Measurements from ENCODE around the gene ESRRG. TPM values are rescaled to one million over a fixed set of nuclear protein-coding genes. Genes with fewer than 3 reads are reported as not detected.
"Not testable (repeated sequence)": the region's sequence is repeated elsewhere in the genome, so short reads cannot be mapped to it uniquely, and the experiment has no call there.

Gene ESRRG
- total RNA-seq, 4 donors from 2014 or later, result 0.76 to 7.0 (median 5.2) TPM

DNA sequence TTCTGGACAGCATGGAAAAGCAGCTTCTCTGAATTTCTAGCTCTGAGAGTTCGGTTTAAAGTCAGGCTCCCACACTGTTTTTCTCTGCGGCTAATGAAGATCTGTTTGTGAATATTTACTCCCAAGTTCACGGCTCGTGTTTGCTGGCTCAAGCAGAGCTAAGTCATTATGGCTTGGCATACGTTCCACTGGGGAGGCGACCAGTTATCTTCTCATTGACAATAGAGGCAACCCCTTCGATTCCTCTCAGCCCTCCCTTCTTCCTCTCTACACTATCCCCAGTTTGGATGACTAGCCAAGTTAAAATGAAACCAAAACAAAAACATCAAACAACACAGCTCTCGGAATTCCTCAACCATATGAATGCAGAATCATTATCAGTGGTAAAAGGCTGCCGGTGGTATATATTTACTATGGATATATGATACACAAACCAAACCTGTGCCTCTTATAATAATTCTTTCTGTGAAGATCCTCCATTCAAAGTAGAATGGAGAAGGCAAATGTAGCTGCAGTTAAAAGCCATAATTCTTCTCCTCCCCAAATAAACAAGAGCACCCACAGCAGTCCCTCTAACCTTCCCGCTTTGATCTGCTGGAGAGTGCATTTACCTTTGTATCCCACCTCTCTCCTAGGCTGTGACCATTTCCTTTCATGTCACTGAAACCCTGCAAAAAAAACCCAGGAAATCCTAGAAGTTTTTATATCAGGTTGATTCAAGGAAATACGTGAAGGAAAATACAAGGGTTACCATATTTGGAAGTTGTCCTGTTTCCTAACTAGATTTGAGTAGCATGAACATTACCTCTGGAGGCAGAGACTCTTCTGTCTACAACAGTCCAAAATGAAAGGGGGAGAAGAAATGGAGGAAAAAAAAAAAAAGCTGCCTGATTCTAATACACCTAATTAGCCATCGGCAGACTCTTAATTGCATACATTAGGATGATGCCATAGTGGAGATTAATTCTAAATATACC lies 191.7 kb downstream of the ESRRG start:
- DNase-seq (ENCODE audit: low spot score in 2 of 2), result no peak
- WGBS, 2 donors, result 21 to 24% methylated on average over 12 of the region's 12 CpGs
- intact Hi-C loops (cut with DNase I; ENCODE audit: low total_unique reads), result no loop called here
- H3K4me3 ChIP-seq (ENCODE audit: low read depth, poor library complexity, severe bottlenecking), result no peak overlapping the region
- TF ChIP-seq, protein P1, sequence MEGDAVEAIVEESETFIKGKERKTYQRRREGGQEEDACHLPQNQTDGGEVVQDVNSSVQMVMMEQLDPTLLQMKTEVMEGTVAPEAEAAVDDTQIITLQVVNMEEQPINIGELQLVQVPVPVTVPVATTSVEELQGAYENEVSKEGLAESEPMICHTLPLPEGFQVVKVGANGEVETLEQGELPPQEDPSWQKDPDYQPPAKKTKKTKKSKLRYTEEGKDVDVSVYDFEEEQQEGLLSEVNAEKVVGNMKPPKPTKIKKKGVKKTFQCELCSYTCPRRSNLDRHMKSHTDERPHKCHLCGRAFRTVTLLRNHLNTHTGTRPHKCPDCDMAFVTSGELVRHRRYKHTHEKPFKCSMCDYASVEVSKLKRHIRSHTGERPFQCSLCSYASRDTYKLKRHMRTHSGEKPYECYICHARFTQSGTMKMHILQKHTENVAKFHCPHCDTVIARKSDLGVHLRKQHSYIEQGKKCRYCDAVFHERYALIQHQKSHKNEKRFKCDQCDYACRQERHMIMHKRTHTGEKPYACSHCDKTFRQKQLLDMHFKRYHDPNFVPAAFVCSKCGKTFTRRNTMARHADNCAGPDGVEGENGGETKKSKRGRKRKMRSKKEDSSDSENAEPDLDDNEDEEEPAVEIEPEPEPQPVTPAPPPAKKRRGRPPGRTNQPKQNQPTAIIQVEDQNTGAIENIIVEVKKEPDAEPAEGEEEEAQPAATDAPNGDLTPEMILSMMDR (IDR thresholded peaks at IDR 0.05), result no peak
- no peak for TF ChIP-seq POLR2A (IDR thresholded peaks at IDR 0.05)

DNA sequence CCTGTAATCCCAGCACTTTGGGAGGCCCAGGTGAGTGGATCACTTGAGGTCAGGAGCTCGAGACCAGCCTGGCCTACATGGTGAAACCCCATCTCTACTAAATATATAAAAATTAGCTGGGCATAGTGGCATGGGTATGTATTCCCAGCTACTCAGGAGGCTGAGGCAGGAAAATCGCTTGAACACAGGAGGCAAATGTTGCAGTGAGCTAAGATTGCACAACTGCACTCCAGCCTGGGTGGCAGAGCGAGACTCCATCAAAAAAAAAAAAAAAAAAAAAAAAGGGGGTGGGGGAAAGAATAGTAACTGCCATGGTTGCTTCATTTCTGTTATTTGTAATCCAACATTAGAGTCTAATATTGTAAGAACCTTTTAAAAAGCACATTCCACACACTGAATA lies 193.4 kb downstream of the ESRRG start:
- 58 to 74% methylated on average over 3 of the region's 3 CpGs for WGBS, 2 donors
- H3K4me3 ChIP-seq (ENCODE audit: low read depth, poor library complexity, severe bottlenecking); DNase-seq (ENCODE audit: low spot score in 2 of 2): not testable (repeated sequence)

DNA sequence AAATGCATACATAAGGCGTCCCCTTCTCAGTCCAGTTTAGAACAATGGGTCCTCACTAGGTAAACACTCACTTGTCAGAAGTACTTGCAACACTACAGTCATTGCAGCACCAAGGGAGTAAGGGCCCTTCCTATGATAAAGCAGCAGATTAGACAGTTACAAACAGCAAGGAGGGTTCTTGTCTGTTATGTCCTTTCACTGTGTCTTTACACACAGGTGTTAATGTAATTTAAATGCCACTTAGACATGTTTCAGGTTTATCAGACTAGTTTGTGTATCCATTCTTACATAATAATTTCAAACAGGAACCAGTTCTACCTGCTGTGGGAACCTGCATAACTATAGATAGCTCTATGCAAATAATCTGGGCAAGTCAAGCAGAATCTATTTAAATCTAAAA lies 194.4 kb downstream of the ESRRG start:
- intact Hi-C loops (cut with DNase I; ENCODE audit: low total_unique reads), result no loop called here
- no peak for TF ChIP-seq POLR2A (IDR thresholded peaks at IDR 0.05)
- TF ChIP-seq, protein P1 (IDR thresholded peaks at IDR 0.05), result no peak
- WGBS, 2 donors, result 20 to 46% methylated on average over 1 of the region's 1 CpG
- no peak for DNase-seq (ENCODE audit: low spot score in 2 of 2)
- H3K4me3 ChIP-seq (ENCODE audit: low read depth, poor library complexity, severe bottlenecking), result no peak overlapping the region

More for the DNA sequence above, 193.4 kb downstream of the ESRRG start:
- intact Hi-C loops (cut with DNase I; ENCODE audit: low total_unique reads), result not testable (repeated sequence)

DNA sequence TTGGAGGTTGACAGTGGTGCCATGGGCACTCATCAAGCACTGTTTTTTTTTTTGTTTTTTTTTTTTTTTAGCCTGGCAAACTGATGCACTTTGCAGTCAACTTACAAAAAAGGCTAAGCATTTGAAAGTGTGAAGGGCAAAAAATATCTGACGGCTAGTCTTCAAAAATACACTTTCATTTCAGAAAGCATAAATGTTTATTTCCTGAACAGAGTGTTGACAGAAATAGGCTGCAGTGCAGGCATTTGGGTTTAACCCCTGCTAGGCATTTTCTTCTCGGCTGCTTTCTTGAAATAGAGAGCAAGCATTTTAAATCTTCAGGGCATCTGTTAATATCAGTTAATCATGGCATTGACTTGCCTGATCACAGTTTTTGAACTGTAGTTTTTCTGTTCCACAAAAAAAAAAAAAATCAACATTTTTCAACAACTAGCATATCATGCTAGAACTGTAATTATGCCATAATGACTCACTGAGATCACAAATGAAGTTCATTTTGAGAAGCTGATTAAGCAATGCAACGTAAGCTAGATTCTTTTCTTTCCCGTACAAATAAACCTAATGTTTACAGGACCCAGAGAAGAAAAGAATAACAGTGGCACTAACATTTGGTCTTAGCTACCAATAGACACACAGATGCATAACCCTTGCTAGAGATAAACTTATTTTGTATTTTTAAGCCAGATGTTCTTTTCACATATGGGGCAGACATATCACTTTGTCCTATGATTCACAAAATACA lies 199.6 kb downstream of the ESRRG start:
- intact Hi-C loops (cut with DNase I; ENCODE audit: low total_unique reads), result no loop called here
- no peak for TF ChIP-seq POLR2A (IDR thresholded peaks at IDR 0.05)
- TF ChIP-seq, protein P1 (IDR thresholded peaks at IDR 0.05), result no peak
- H3K4me3 ChIP-seq (ENCODE audit: low read depth, poor library complexity, severe bottlenecking), result no peak overlapping the region
- DNase-seq (ENCODE audit: low spot score in 2 of 2), result no peak
- WGBS, 2 donors, result 30 to 35% methylated on average over 4 of the region's 4 CpGs

DNA sequence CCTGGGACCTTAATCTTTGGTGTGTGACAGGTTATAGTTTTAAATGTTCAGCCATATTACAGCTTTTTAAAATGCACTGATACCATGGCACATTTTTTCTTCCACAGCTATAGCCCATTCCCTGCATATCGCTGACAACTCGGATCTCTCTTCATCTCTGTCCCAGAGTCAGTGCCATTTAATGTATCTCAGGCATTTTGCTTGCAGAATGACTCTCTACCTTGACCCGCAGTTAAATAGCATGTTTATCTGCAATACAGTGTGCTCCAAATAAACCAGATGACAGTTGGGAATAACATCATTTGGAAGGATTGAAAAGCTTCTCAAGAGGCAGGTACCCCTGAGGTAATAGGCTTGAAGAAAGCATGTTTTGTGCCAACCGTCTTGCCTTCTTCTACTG lies 200.2 kb downstream of the ESRRG start:
- DNase-seq (ENCODE audit: low spot score in 2 of 2), result no peak
- intact Hi-C loops (cut with DNase I; ENCODE audit: low total_unique reads), result no loop called here
- 65 to 66% methylated on average over 4 of the region's 4 CpGs for WGBS, 2 donors
- TF ChIP-seq, protein P1 (IDR thresholded peaks at IDR 0.05), result no peak
- no peak for TF ChIP-seq POLR2A (IDR thresholded peaks at IDR 0.05)
- no peak overlapping the region for H3K4me3 ChIP-seq (ENCODE audit: low read depth, poor library complexity, severe bottlenecking)

DNA sequence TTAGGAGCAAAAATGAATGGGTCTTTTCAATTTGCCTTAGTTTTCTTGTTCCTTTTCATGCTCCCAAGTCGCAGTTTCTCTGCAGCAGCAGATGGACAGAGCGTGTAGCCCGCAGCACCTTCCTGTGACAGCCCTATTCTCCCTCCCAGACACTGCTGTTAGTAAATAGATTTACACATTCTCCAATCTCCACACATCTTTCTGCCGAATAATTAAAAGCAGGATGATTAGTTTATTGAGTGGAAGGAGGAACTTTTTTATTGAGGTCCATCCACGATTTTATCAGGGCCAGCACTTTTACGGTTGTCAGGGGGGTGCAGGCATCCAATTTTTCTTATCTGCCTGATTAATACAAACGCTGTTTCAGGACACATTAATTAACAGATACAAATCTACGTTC lies 201.8 kb downstream of the ESRRG start:
- TF ChIP-seq POLR2A (IDR thresholded peaks at IDR 0.05), result no peak
- TF ChIP-seq, protein P1 (IDR thresholded peaks at IDR 0.05), result no peak
- intact Hi-C loops (cut with DNase I; ENCODE audit: low total_unique reads), result no loop called here
- DNase-seq (ENCODE audit: low spot score in 2 of 2), result no peak
- H3K4me3 ChIP-seq (ENCODE audit: low read depth, poor library complexity, severe bottlenecking), result no peak overlapping the region
- WGBS, 2 donors, result 76 to 81% methylated on average over 8 of the region's 8 CpGs

Measured in lower leg skin (tissue), 4 donors.